Spleen (tissue), 7 donors: ENCODE data around the gene CEP19.

Source experiments
- POLR2A ChIP-seq, 3 donors: fragments of 450-650 bp; IDR thresholded peaks; one replicate each; pipeline ENCODE4 v1.5.1; 2017; ENCODE audit warnings: antibody characterized with exemption in 3 of 3, mild to moderate bottlenecking in 1 of 3
- POLR2AphosphoS5 ChIP-seq, 3 donors: sonication (generic); formaldehyde crosslinking; IDR thresholded peaks; one replicate each; pipeline ENCODE4 v1.5.1; 2017; ENCODE audit warnings: antibody characterized with exemption in 3 of 3
- TF ChIP-seq, protein P1 (sequence below), 11 experiments: fragments of 200-600 bp in 7 of 11; fragments of 450-650 bp in 4 of 11; sonication (generic) in 4 of 11; IDR thresholded peaks in 8 of 11; conservative IDR thresholded peaks in 3 of 11; 1 replicate in 7 of 11; 2 replicates in 4 of 11; pipeline versions ENCODE4 v1.4.0 to v1.8.0; 2016 to 2021; ENCODE audit warnings: antibody characterized with exemption in 11 of 11, inconsistent platforms in 4 of 11, mild to moderate bottlenecking in 1 of 11
- donor health status: DM: no; HTN: no; CAD: no; lungs with moderate emphysema.
- donor health status: DM: no; HTN: no; CAD: no.
- donor health status: DM: no; HTN: no; CAD: no.

DNA sequence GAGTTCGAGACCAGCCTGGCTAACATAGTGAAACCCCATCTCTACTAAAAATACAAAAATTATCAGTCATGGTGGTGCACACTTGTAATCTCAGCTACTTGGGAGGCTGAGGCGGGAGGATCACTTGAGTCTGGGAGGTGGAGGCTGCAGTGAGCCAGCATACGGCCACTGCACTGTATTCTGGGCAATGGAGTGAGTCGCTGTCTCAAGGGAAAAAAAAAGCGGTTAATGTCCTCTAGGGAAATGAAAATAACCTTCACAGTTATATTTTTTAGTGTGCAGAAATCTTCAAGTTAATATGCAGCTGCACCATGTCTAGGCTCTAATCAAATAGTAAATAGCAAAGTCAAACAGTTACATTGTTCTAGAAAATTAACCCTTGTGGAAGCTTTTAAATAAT lies 14.8 kb downstream of the CEP19 start:
- TF ChIP-seq, protein P1, sequence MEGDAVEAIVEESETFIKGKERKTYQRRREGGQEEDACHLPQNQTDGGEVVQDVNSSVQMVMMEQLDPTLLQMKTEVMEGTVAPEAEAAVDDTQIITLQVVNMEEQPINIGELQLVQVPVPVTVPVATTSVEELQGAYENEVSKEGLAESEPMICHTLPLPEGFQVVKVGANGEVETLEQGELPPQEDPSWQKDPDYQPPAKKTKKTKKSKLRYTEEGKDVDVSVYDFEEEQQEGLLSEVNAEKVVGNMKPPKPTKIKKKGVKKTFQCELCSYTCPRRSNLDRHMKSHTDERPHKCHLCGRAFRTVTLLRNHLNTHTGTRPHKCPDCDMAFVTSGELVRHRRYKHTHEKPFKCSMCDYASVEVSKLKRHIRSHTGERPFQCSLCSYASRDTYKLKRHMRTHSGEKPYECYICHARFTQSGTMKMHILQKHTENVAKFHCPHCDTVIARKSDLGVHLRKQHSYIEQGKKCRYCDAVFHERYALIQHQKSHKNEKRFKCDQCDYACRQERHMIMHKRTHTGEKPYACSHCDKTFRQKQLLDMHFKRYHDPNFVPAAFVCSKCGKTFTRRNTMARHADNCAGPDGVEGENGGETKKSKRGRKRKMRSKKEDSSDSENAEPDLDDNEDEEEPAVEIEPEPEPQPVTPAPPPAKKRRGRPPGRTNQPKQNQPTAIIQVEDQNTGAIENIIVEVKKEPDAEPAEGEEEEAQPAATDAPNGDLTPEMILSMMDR (IDR thresholded peaks at IDR 0.05 in 8 of 11, conservative IDR thresholded peaks at IDR 0.05 in 3 of 11), result no peak
- TF ChIP-seq POLR2AphosphoS5 (IDR thresholded peaks at IDR 0.05), result no peak
- TF ChIP-seq POLR2A (IDR thresholded peaks at IDR 0.05), result no peak
